ENCODE measurements around the gene ZNF644.
"Not testable (repeated sequence)": the region's sequence is repeated elsewhere in the genome, so short reads cannot be mapped to it uniquely, and the experiment has no call there.

- TF ChIP-seq CTCF, POLR2A (IDR thresholded peaks at IDR 0.05): not testable (repeated sequence)
These were observed 130.1 kb downstream of the ZNF644 start for GRCh38 chr1:90891756-90892155.
